Femur (tissue), 1 donor: Measurements from ENCODE around the gene ZNF366.

Experiments
- DNase-seq: peaks from one replicate; pipeline ENCODE4 v3.0.0-alpha.2; 2017

ZNF366 gene

DNA sequence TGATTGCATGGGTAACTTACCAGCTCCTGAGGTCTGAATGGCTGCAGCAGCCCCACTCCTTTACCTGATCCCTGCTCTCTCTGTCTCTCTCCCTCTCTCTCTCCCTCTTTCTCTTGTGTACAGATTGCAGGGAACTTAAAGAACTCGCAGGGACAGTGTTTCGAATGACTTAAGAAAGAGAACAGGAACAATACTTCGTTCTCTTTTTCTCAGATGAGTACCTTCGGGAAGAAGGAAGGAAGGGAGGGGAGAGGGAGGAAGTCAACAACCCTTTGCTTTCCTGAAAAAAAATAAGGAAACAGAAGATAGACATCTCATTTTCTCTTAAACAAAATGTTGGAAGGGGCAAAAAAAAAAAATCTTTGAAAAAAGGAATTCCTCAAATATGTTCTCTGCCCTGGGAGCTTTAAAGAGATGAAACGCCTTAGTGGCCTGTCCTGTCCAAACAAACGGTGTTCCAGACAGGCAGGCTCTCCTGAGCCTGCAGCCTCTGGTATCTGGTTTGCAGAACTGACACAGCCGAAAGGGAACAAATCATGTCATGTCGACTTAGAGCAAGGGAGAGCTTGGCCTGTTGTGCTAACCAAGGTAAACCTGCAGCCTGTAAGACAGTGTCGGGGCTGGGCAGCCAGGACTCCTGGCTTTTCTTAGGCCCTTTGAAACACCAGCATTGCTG is at the start of gene ZNF366:
ZNF366 (minus strand) TSS at position 180 of the 676 bp plus-strand sequence. CDS start 45,914 bp downstream, outside the sequence.
- DNase-seq: no peak

- peak; percentile 83 for DNase-seq
Observed at GRCh38 chr5:72556351-72557166, 49.3 kb upstream of the ZNF366 start.

DNA sequence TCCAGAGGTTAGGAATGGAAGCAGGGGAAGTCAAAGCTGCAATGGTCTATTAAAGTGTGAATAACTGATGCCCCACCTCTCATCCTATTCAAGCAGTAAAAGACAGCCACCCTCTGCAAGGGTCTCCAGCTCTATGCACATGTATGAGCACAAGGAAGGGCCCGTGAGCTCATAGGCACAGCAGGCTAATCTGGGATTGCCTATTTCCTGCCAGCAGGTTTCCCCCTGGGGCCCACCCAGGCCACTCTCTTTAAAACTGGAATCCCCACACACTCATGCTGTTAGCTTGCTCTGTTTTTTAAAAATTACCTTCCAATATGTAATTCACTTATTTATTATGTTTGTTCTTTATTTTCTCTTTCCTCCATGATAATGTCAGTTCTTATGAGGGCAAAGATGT is 48.7 kb upstream of the ZNF366 start:
- DNase-seq: peak; percentile 36

DNA sequence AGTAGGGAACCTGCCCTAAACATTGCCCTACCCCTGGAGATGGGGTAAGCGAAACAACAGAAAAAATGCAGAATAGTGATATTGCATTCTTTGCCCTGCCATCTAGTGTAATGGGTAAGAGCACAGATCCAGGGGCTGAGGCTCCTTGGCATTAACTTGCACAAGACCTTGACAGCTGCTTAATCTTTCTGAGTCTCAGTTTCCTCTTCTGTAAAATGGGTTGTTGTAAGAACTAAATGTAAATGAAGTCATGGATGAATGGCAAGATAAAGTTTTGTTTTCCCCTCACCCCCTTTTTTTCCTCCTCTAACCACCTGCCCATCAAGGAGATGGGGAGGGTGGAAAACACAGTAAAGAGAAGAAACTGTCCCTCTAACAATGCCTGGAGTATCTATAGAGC is 47.7 kb upstream of the ZNF366 start:
- no peak for DNase-seq

GRCh38 chr5:72552041-72552557 is 44.9 kb upstream of the ZNF366 start:
- DNase-seq: no peak

GRCh38 chr5:72550595-72550994 is 43.4 kb upstream of the ZNF366 start:
- no peak for DNase-seq

- no peak for DNase-seq
Observed at GRCh38 chr5:72543811-72544210, 36.6 kb upstream of the ZNF366 start.

DNA sequence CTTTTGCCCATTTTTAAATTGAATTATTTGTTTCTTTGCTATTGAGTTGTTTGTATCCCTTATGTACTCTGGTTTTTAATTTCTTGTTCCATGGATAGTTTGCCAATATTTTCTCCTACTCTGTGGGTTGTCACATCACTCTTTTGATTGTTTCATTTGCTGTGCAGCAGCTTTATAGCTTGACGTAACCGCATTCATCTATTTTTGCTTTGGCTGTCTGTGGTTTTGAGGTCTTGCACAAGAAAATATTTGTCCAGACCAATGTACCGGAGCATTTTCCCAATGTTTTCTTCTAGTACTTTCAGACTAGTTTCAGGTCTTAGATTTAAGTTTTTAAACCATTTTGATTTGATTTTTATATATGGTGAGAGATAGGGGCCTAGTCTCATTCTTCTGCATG is 36.2 kb upstream of the ZNF366 start:
- no peak for DNase-seq

GRCh38 chr5:72542695-72543094 is 35.5 kb upstream of the ZNF366 start:
- no peak for DNase-seq

GRCh38 chr5:72541501-72542225 is 34.5 kb upstream of the ZNF366 start:
- DNase-seq: no peak

- no peak for DNase-seq
Observed at GRCh38 chr5:72540759-72541438, 33.7 kb upstream of the ZNF366 start.

DNA sequence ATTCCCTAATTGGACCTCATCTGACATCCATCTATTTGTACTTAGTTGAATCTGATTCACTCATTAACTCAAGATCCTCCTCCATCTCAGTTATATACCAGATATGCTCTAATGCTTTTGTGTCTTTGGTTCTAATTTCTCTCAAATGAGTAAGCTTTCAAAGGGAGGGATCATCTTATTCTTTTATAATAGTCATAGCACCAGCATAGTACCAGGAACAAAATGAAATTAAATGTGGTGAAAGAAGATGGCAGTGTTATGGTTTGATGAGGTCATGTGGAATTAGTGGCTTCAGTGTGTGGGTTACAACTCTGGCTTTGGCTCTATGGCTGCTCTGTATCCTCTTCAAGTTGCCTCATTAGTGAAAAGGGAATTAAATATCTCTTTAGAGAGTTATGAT is 32.5 kb upstream of the ZNF366 start:
- no peak for DNase-seq

GRCh38 chr5:72539038-72539437 is 31.8 kb upstream of the ZNF366 start:
- no peak for DNase-seq

DNA sequence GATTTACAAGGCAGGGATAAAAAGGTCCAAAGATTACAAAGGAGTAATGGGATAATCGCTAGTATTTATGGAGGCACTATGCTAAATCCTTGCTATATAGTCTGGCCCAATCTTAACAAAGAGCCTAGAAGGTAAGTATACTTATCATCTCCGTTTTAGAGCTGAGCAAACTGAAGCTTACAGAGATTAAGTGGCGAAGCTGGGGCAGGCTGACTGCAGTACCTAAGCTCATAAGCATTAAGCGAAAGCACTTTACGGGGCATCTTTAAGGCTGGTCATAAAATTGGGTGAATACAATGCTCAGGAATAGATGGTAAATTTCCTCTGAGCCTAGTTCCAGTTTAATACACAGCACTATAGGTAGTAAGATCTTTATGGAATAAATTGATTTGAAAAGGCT is 30.0 kb upstream of the ZNF366 start:
- DNase-seq: no peak

- no peak for DNase-seq
Observed at GRCh38 chr5:72531496-72532190, 24.4 kb upstream of the ZNF366 start.

- DNase-seq: no peak
Observed at GRCh38 chr5:72530196-72530595, 23.0 kb upstream of the ZNF366 start.

DNA sequence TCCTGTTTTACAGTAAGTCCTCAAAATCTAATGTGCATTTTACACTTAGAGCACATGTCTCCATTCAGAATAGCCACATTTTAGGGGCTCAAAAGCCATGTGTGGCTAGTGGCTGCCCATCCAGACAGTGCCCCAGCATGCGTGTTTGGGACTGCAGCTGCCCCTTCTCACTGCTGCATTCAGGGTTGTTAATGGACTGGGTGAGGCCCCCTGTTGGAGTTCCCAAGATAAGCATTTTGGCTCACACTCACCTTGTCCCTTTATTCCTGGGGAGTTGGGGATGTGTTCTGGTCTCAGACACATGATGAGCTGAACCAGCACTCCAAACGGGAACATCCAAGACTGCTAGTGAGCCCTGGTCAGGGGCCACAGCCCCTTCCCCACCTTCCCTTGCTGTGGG is 22.2 kb upstream of the ZNF366 start:
- no peak for DNase-seq

DNA sequence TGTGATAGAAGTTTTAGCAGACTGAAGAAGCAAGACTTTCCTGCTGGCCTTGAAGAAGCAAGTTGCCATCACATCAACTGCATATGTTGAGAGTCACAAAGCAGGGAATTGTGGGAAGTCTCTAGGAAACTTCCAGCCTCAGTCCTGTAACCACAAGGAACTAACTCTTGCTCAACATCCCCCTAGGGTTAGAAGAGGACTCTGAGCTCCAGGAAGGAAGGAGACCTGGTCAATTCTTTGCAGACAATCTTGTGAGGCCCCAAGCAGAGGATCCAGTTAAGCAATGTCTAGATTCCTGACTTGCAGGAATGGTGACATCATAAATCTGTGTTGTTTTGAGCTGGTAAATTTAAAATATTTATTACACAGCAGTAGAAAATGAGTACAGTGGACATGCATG is 18.6 kb upstream of the ZNF366 start:
- no peak for DNase-seq

DNA sequence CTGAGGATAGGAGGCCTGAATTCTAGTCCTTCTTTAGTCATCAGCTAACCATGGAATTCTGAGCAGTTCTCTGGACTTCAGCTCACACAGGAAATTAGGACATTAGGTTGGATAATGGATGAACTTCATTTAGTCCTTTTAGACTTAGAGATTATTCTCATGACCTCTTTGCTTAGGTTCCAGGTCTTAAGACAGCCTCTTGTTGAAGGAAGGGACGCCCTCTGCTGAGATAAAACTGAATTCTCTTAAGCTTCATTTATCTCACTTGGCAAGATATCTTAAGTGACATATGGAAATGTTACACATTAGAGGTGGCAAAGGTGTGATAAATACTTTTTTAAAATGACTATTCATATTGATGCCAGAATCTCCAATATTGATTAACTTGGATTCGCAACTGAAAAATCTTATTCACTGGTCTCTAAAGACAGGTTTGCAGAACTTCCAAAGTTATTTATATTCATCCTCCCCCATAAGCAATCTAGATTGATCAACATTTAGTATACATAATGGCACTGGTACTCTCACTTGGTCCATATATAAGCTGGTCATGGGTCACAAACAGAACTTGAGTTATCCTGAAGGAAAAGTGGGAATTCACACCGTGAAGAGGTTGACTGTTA is 16.9 kb upstream of the ZNF366 start:
- no peak for DNase-seq

GRCh38 chr5:72522607-72523006 is 15.4 kb upstream of the ZNF366 start:
- no peak for DNase-seq

DNA sequence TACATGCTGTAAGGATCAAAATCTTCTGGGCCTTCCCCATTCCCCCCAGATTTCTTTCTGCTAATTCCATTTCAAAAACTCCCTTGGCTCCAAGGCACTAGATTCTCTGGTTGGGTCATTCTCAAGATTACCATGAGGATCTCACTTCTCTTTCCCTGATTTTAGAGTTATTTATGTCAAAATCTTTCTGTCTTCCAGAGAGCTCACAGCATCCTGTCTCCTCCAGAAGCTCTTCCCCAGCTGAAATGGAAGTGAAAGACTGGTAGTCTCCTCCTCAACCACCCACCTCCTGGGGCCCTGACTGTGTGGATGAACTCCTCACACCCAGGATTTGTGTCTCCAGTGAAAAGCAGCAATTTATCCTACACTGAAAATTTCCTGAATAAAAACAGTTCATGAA is 11.9 kb upstream of the ZNF366 start:
- DNase-seq: no peak
